K562 (cell line): ENCODE data around the gene PTPRG. TPM values are rescaled to one million over a fixed set of nuclear protein-coding genes. Genes with fewer than 3 reads are reported as not detected.

ENCODE experiments used
- ATAC-seq: fragments of 200-7000 bp; cut with Tn5 transposase; 3 replicates; pipeline ENCODE4 v1.9.1; 2020; ENCODE audit warnings: moderate library complexity
- BruUV-seq: library from RNA; stranded (reverse); fragments of 400-500 nt; replicated peaks from 2 replicates; lab custom pipeline; 2021; lab: Mats Ljungman, UMichigan
- CTCF ChIA-PET: fragments of 300-600 bp; formaldehyde crosslinking; extraction: SDS; loops from one replicate; lab custom pipeline; 2021; ENCODE audit warnings: low intra/inter-chr PET ratio; lab: Yijun Ruan, JAX
- POLR2A ChIA-PET: fragments of 300-600, 350-650 bp; sonication (Branson Sonifier 250); formaldehyde crosslinking; extraction: SDS; loops from one replicate; lab custom pipeline; 2021; ENCODE audit warnings: antibody characterized with exemption, inconsistent platforms; lab: Yijun Ruan, JAX
- DNase-seq, 4 experiments: peaks; one replicate each; pipeline versions ENCODE4 v3.0.0 to v3.0.0-alpha.2; 2011 to 2018; ENCODE audit warnings: low spot score in 3 of 4, mixed read lengths in 3 of 4; ENCODE audit errors: extremely low read depth in 1 of 4
- FAIRE-seq: peaks from 2 replicates; lab custom pipeline; 2011; peaks lifted over from hg19 to GRCh38; lab: Jason Lieb, UNC
- H2AFZ ChIP-seq: 2 replicates; pipeline ENCODE4 v1.6.0; 2011; ENCODE audit warnings: low read depth, low read length, control low read depth, inconsistent platforms
- H3K27ac ChIP-seq: fragments of 200-600 bp; 3 replicates; pipeline ENCODE4 v1.8.0; 2011; ENCODE audit warnings: low read depth, mild to moderate bottlenecking, control low read depth, inconsistent platforms, low read length, moderate library complexity, mixed read lengths; ENCODE audit errors: extremely low read depth
- H3K27me3 ChIP-seq, 2 experiments: fragments of 300-600 bp in 1 of 2; 2 replicates in 1 of 2; 3 replicates in 1 of 2; pipeline versions ENCODE4 v1.6.0 to v1.8.0; 2011; ENCODE audit warnings: inconsistent platforms in 2 of 2, low read length in 2 of 2, mild to moderate bottlenecking in 1 of 2, mixed read lengths in 1 of 2, moderate library complexity in 1 of 2; ENCODE audit not compliant: control insufficient read depth in 2 of 2, insufficient read depth in 2 of 2
- H3K36me3 ChIP-seq: fragments of 300-600 bp; 3 replicates; pipeline ENCODE4 v1.8.0; 2011; ENCODE audit warnings: mild to moderate bottlenecking, low read length, inconsistent platforms; ENCODE audit not compliant: control insufficient read depth, insufficient read depth
- H3K4me1 ChIP-seq, 2 experiments: fragments of 200-600 bp in 1 of 2; replicated peaks in 1 of 2; 2 replicates in 1 of 2; 3 replicates in 1 of 2; pipeline versions ENCODE4 v1.5.1 to v1.8.0; 2011; ENCODE audit warnings: inconsistent platforms in 2 of 2, low read length in 2 of 2, mild to moderate bottlenecking in 1 of 2, mixed read lengths in 1 of 2, moderate library complexity in 1 of 2; ENCODE audit not compliant: control insufficient read depth in 2 of 2, insufficient read depth in 2 of 2
- H3K4me2 ChIP-seq: 2 replicates; pipeline ENCODE4 v1.6.1; 2011; ENCODE audit warnings: low read length, control low read depth, inconsistent platforms, mixed read lengths; ENCODE audit not compliant: insufficient read depth
- H3K4me3 ChIP-seq: fragments of 200-600 bp; sonication (generic), shearing (Covaris generic); 2 replicates; pipeline ENCODE4 v1.5.1; 2016; ENCODE audit warnings: control low read depth, inconsistent platforms
- H3K79me2 ChIP-seq: fragments of 200-600 bp; 3 replicates; pipeline ENCODE4 v1.8.0; 2011; ENCODE audit warnings: low read length, inconsistent platforms; ENCODE audit not compliant: control insufficient read depth, insufficient read depth
- H3K9ac ChIP-seq, 2 experiments: 2 replicates each; pipeline versions ENCODE4 v1.6.0 to v1.6.1; 2011; ENCODE audit warnings: low read depth in 2 of 2, low read length in 2 of 2, control low read depth in 1 of 2, inconsistent platforms in 1 of 2, mild to moderate bottlenecking in 1 of 2, mixed read lengths in 1 of 2; ENCODE audit not compliant: insufficient read depth in 1 of 2
- H3K9me1 ChIP-seq: one replicate; pipeline ENCODE4 v1.6.0; 2011; ENCODE audit warnings: inconsistent platforms, mild to moderate bottlenecking, low read length, moderate library complexity; ENCODE audit not compliant: control insufficient read depth, insufficient read depth
- H3K9me3 ChIP-seq: replicated peaks from 2 replicates; pipeline ENCODE4 v1.5.1; 2011; ENCODE audit warnings: low read depth, low read length, inconsistent platforms; ENCODE audit not compliant: control insufficient read depth, insufficient read depth
- H4K20me1 ChIP-seq: replicated peaks from 2 replicates; pipeline ENCODE4 v1.6.1; 2011; ENCODE audit warnings: low read length, inconsistent platforms, mixed read lengths; ENCODE audit not compliant: control insufficient read depth, insufficient read depth
- ARID1B ChIP-seq: fragments of 450-650 bp; IDR thresholded peaks from 2 replicates; pipeline ENCODE4 v1.6.1; 2016; ENCODE audit warnings: antibody characterized with exemption, mild to moderate bottlenecking, inconsistent platforms
- RBM17 ChIP-seq: fragments of 200-400 bp; formaldehyde crosslinking; IDR thresholded peaks from 2 replicates; pipeline ENCODE4 v1.6.1; 2017; ENCODE audit warnings: low read depth, mild to moderate bottlenecking, low read length, borderline replicate concordance
- ZNF398 ChIP-seq: fragments of 250-450 bp; sonication (Bioruptor Pico); IDR thresholded peaks from 2 replicates; pipeline ENCODE4 v1.8.0; 2021; ENCODE audit warnings: moderate library complexity, mild to moderate bottlenecking, inconsistent platforms
- ZNF766 ChIP-seq: fragments of 200-800 bp; sonication (Bioruptor generic); conservative IDR thresholded peaks from 2 replicates; pipeline ENCODE4 v1.6.1; 2016; ENCODE audit warnings: missing genetic modification characterization, missing compliant biosample characterization
- WGBS: fragments of 100-300 bp; shearing (Covaris generic); methylation state at CpG from one replicate; pipeline ENCODE4 v1.1.6; 2016; ENCODE audit warnings: low coverage, mixed read lengths; ENCODE audit not compliant: insufficient coverage; ENCODE audit errors: missing lambda C conversion rate; 5-methylcytosine and 5-hydroxymethylcytosine counted together
- in situ Hi-C: fragments of 300-500 bp; cut with MboI; formaldehyde crosslinking; loops from 4 replicates; pipeline ENCODE4 v1.15.0; 2018; ENCODE audit warnings: inconsistent platforms, mixed read lengths
- intact Hi-C: fragments of 100-400 bp; cut with micrococcal nuclease; formaldehyde crosslinking; loops from 2 replicates; pipeline ENCODE4 v1.14.2; 2022
- polyA plus RNA-seq, 8 experiments: library from polyadenylated mRNA; depleted of rRNA in 4 of 8; stranded (reverse) in 5 of 8; unstranded in 3 of 8; fragments of >200 nt; fragmentation: Nextera tagmentation in 2 of 8; fragmentation: Illumina TruSeq in 1 of 8; extraction: Ambion mirVana in 2 of 8; extraction: Trizol in 1 of 8; gene quantifications; 2 replicates each; pipeline versions ENCODE4 v1.2.1 to v1.2.3, GENCODE V29; 2011 to 2014; ENCODE audit warnings: inconsistent platforms in 1 of 8, missing spikeins in 1 of 8
- total RNA-seq, 7 experiments: library from RNA; depleted of rRNA in 6 of 7; stranded (reverse); fragments of >200 nt in 6 of 7; fragmentation: Illumina TruSeq in 2 of 7; extraction: Trizol in 2 of 7; gene quantifications; 2 replicates each; pipeline versions ENCODE4 v1.2.1 to v1.2.3, GENCODE V29; 2011 to 2021; ENCODE audit warnings: low replicate concordance in 1 of 7

PTPRG gene
- total and polyA plus RNA-seq, 9 of the 15 experiments (the other 6 are each of a cell fraction or from before 2014, with no cell fraction given) = 0.16 TPM; not detected in 8

- FAIRE-seq (no peak), DNase-seq (no peak), ATAC-seq (no peak)
- BruUV-seq = no TSS peak
- Histone ChIP-seq H3K4me2 (no peak overlapping the region), H3K4me1 (no peaks in the 10 kb centered on the region), H3K27ac (no peak overlapping the region), H3K9me1 (no peaks in the 10 kb centered on the region), H2AFZ (no peak overlapping the region), H3K36me3 (no peaks in the 10 kb centered on the region), H4K20me1 (no peaks in the 10 kb centered on the region), H3K9ac (no peak overlapping the region), H3K79me2 (no peaks in the 10 kb centered on the region), H3K9me3 (no peaks in the 10 kb centered on the region), H3K4me3 (no peak overlapping the region), H3K27me3 (no peaks in the 10 kb centered on the region)
- TF ChIP-seq ARID1B (no peak), ZNF398 (no peak), RBM17 (no peak), ZNF766 (no peak)
- 0% methylated on average over 5 of the region's 5 CpGs for WGBS
- ChIA-PET POLR2A (no interaction called here), CTCF (no interaction called here)
- in situ Hi-C loops (no loop called here), intact Hi-C loops (no loop called here)
Observed at GRCh38 chr3:62237286-62237948, 676.0 kb downstream of the PTPRG start.
